GM21737 (cell line): ENCODE data around the gene ONECUT2.

Source experiments
- ATAC-seq: cut with Tn5 transposase; IDR thresholded peaks from one replicate; pipeline ENCODE4 v1.9.1; 2021; ENCODE audit warnings: mild to moderate bottlenecking, moderate library complexity; ENCODE audit not compliant: unreplicated experiment

Gene ONECUT2

GRCh38 chr18:57431002-57431382 is 4.2 kb upstream of the ONECUT2 start:
- ATAC-seq, result no peak

GRCh38 chr18:57431467-57432080 is 3.6 kb upstream of the ONECUT2 start:
- ATAC-seq, result no peak

GRCh38 chr18:57432140-57432539 is 3.0 kb upstream of the ONECUT2 start:
- no peak for ATAC-seq

GRCh38 chr18:57432751-57433400 is 2.3 kb upstream of the ONECUT2 start:
- ATAC-seq, result no peak

- ATAC-seq, result no peak
These were observed 1.7 kb upstream of the ONECUT2 start for GRCh38 chr18:57433482-57433881.

- no peak for ATAC-seq
These were observed 1.1 kb upstream of the ONECUT2 start for GRCh38 chr18:57433934-57434535.

- no peak for ATAC-seq
These were observed 644 bp downstream of the ONECUT2 start for GRCh38 chr18:57435846-57436190.

GRCh38 chr18:57436191-57436964 is 1.2 kb downstream of the ONECUT2 start:
- ATAC-seq, result no peak

GRCh38 chr18:57436965-57437333 is 1.8 kb downstream of the ONECUT2 start:
- no peak for ATAC-seq

GRCh38 chr18:57437402-57437765 is 2.2 kb downstream of the ONECUT2 start:
- no peak for ATAC-seq

- ATAC-seq, result no peak
These were observed 2.8 kb downstream of the ONECUT2 start for GRCh38 chr18:57437766-57438671.

GRCh38 chr18:57438743-57439608 is 3.8 kb downstream of the ONECUT2 start:
- no peak for ATAC-seq

GRCh38 chr18:57439609-57439968 is 4.4 kb downstream of the ONECUT2 start:
- no peak for ATAC-seq

- no peak for ATAC-seq
These were observed 4.8 kb downstream of the ONECUT2 start for GRCh38 chr18:57439985-57440330.

- no peak for ATAC-seq
These were observed 5.3 kb downstream of the ONECUT2 start for GRCh38 chr18:57440331-57441070.

GRCh38 chr18:57441071-57441794 is 6.1 kb downstream of the ONECUT2 start:
- ATAC-seq, result no peak

GRCh38 chr18:57443247-57443646 is 8.1 kb downstream of the ONECUT2 start:
- ATAC-seq, result no peak

- no peak for ATAC-seq
These were observed 8.5 kb downstream of the ONECUT2 start for GRCh38 chr18:57443702-57444101.

- no peak for ATAC-seq
These were observed 9.2 kb downstream of the ONECUT2 start for GRCh38 chr18:57444301-57444759.
